OCI-LY1 (cell line): ENCODE data around the gene SOX5.

Source experiments
- H2AFZ ChIP-seq: fragments of 200-600 bp; sonication (generic), shearing (Covaris generic); 2 replicates; pipeline ENCODE4 v1.6.0; 2014; ENCODE audit warnings: antibody characterized with exemption, mild to moderate bottlenecking, low read length
- H3F3A ChIP-seq: fragments of 200-600 bp; sonication (generic), shearing (Covaris generic); 2 replicates; pipeline ENCODE4 v1.6.0; 2014; ENCODE audit warnings: mild to moderate bottlenecking, antibody characterized with exemption, low read length, moderate library complexity; ENCODE audit not compliant: insufficient read depth
- H3K27ac ChIP-seq: fragments of 200-600 bp; sonication (generic); 2 replicates; pipeline ENCODE4 v1.5.1; 2014; ENCODE audit warnings: low read length, mixed run types, mild to moderate bottlenecking, low read depth; ENCODE audit not compliant: poor library complexity, severe bottlenecking
- H3K27me3 ChIP-seq: fragments of 200-600 bp; sonication (generic); 2 replicates; pipeline ENCODE4 v1.6.0; 2014; ENCODE audit warnings: antibody characterized with exemption, mild to moderate bottlenecking, low read length, moderate library complexity; ENCODE audit not compliant: insufficient read depth
- H3K36me3 ChIP-seq: fragments of 200-600 bp; sonication (generic); 2 replicates; pipeline ENCODE4 v1.6.1; 2014; ENCODE audit warnings: mild to moderate bottlenecking, antibody characterized with exemption, low read length, moderate library complexity, mixed read lengths; ENCODE audit not compliant: insufficient read depth
- H3K4me1 ChIP-seq: fragments of 200-600 bp; sonication (generic); 2 replicates; pipeline ENCODE4 v1.5.1; 2014; ENCODE audit warnings: mild to moderate bottlenecking, low read length, moderate library complexity; ENCODE audit not compliant: insufficient read depth, severe bottlenecking
- H3K4me2 ChIP-seq: fragments of 200-600 bp; sonication (generic), shearing (Covaris generic); 2 replicates; pipeline ENCODE4 v1.6.1; 2014; ENCODE audit warnings: low read length
- H3K4me3 ChIP-seq: fragments of 200-600 bp; sonication (generic); 2 replicates; pipeline ENCODE4 v1.5.1; 2014; ENCODE audit warnings: low read length, low read depth, mild to moderate bottlenecking, mixed read lengths; ENCODE audit not compliant: poor library complexity, severe bottlenecking
- H3K79me2 ChIP-seq: fragments of 200-600 bp; shearing (Covaris generic); 2 replicates; pipeline ENCODE4 v1.6.1; 2016; ENCODE audit warnings: mixed run types, low read length, mixed read lengths; ENCODE audit not compliant: insufficient read depth
- H3K9ac ChIP-seq: fragments of 200-600 bp; sonication (generic), shearing (Covaris generic); 2 replicates; pipeline ENCODE4 v1.6.1; 2014; ENCODE audit warnings: mild to moderate bottlenecking, low read length, mixed read lengths
- H3K9me2 ChIP-seq: fragments of 200-600 bp; sonication (generic), shearing (Covaris generic); 2 replicates; pipeline ENCODE4 v1.6.1; 2014; ENCODE audit warnings: low read depth, mild to moderate bottlenecking, low read length, mixed read lengths
- H3K9me3 ChIP-seq: fragments of 200-600 bp; shearing (Covaris generic); 2 replicates; pipeline ENCODE4 v1.6.1; 2014; ENCODE audit warnings: low read length, mixed read lengths
- H4K20me1 ChIP-seq: fragments of 200-600 bp; sonication (generic), shearing (Covaris generic); 2 replicates; pipeline ENCODE4 v1.6.0; 2016; ENCODE audit warnings: mild to moderate bottlenecking, low read length; ENCODE audit not compliant: insufficient read depth
- CTCF ChIP-seq: fragments of 200-600 bp; sonication (generic), shearing (Covaris generic); IDR thresholded peaks from 2 replicates; pipeline ENCODE4 v1.5.1; 2017; ENCODE audit warnings: mild to moderate bottlenecking, antibody characterized with exemption, low read length, moderate library complexity, mixed read lengths
- EZH2 ChIP-seq: fragments of 200-600 bp; sonication (generic), shearing (Covaris generic); IDR thresholded peaks from 2 replicates; pipeline ENCODE4 v1.8.0; 2017; ENCODE audit warnings: borderline replicate concordance, mixed run types, mild to moderate bottlenecking, antibody characterized with exemption, low read length, moderate library complexity, mixed read lengths

Gene SOX5

GRCh38 chr12:23640754-23641153, 308.7 kb downstream of the SOX5 start:
- Histone ChIP-seq H3K36me3 (no peaks in the 10 kb centered on the region), H3F3A (no peaks in the 10 kb centered on the region), H3K9me3 (no peaks in the 10 kb centered on the region), H3K4me2 (no peak overlapping the region), H3K79me2 (no peaks in the 10 kb centered on the region), H3K9ac (no peak overlapping the region), H3K27ac (no peak overlapping the region), H2AFZ (no peak overlapping the region), H3K27me3 (no peaks in the 10 kb centered on the region), H3K4me1 (no peaks in the 10 kb centered on the region), H3K4me3 (no peak overlapping the region), H3K9me2 (no peaks in the 10 kb centered on the region), H4K20me1 (no peaks in the 10 kb centered on the region)
- no peak for TF ChIP-seq CTCF
- TF ChIP-seq EZH2, result no peak

GRCh38 chr12:23634344-23634743, 315.1 kb downstream of the SOX5 start:
- Histone ChIP-seq H3K9me3 (no peaks in the 10 kb centered on the region), H3K27me3 (no peaks in the 10 kb centered on the region), H3K36me3 (no peaks in the 10 kb centered on the region), H3K27ac (no peak overlapping the region), H3K9me2 (no peaks in the 10 kb centered on the region), H3K4me3 (no peak overlapping the region), H2AFZ (no peak overlapping the region), H3K4me2 (no peak overlapping the region), H3K9ac (no peak overlapping the region), H4K20me1 (no peaks in the 10 kb centered on the region), H3K4me1 (no peaks in the 10 kb centered on the region), H3K79me2 (no peaks in the 10 kb centered on the region), H3F3A (no peaks in the 10 kb centered on the region)
- TF ChIP-seq EZH2, result no peak
- TF ChIP-seq CTCF, result no peak

GRCh38 chr12:23631786-23632377, 317.6 kb downstream of the SOX5 start:
- TF ChIP-seq EZH2 (no peak), CTCF (no peak)
- Histone ChIP-seq H3F3A (no peaks in the 10 kb centered on the region), H3K79me2 (no peaks in the 10 kb centered on the region), H3K9me2 (no peaks in the 10 kb centered on the region), H2AFZ (no peak overlapping the region), H3K9me3 (no peaks in the 10 kb centered on the region), H3K27me3 (no peaks in the 10 kb centered on the region), H3K4me2 (no peak overlapping the region), H3K4me1 (no peaks in the 10 kb centered on the region), H3K4me3 (no peak overlapping the region), H3K9ac (no peak overlapping the region), H3K36me3 (no peaks in the 10 kb centered on the region), H4K20me1 (no peaks in the 10 kb centered on the region), H3K27ac (no peak overlapping the region)
